SK-N-SH (cell line): ENCODE measurements around the gene SNF8.

Experiments
- EP300 ChIP-seq, 2 experiments: IDR thresholded peaks; 2 replicates each; pipeline versions ENCODE4 v1.4.0 to v1.6.1; 2012; ENCODE audit warnings: borderline replicate concordance in 1 of 2, low read depth in 1 of 2, low read length in 1 of 2
- MXI1 ChIP-seq: IDR thresholded peaks from 2 replicates; pipeline ENCODE4 v1.6.1; 2012; ENCODE audit warnings: mild to moderate bottlenecking, low read depth, low read length, improper control_type of control experiment
- POLR2AphosphoS5 ChIP-seq: IDR thresholded peaks from 2 replicates; pipeline ENCODE4 v1.6.1; 2012; ENCODE audit warnings: low read depth, low read length
- RAD21 ChIP-seq: IDR thresholded peaks from 2 replicates; pipeline ENCODE4 v1.6.1; 2012; ENCODE audit warnings: mild to moderate bottlenecking, low read length
- TAF1 ChIP-seq: IDR thresholded peaks from 2 replicates; pipeline ENCODE4 v1.6.1; 2012; ENCODE audit warnings: low read depth, mild to moderate bottlenecking, low read length, moderate library complexity, borderline replicate concordance
- TCF12 ChIP-seq: IDR thresholded peaks from 2 replicates; pipeline ENCODE4 v1.4.0; 2012
- YY1 ChIP-seq: IDR thresholded peaks from 2 replicates; pipeline ENCODE4 v1.4.0; 2012; ENCODE audit warnings: low read depth, mild to moderate bottlenecking
- TF ChIP-seq, protein P1 (sequence below): fragments of 200-600 bp; sonication (generic); IDR thresholded peaks from 2 replicates; pipeline ENCODE4 v1.6.1; 2017; ENCODE audit warnings: antibody characterized with exemption, mild to moderate bottlenecking, moderate library complexity
- TF ChIP-seq, protein P2 (sequence below): IDR thresholded peaks from 2 replicates; pipeline ENCODE4 v1.4.0; 2012; ENCODE audit warnings: low read depth, borderline replicate concordance
- TF ChIP-seq, protein P3 (sequence below): IDR thresholded peaks from 2 replicates; pipeline ENCODE4 v1.4.0; 2012; ENCODE audit warnings: low read depth
- TF ChIP-seq, protein P4 (sequence below): IDR thresholded peaks from 2 replicates; pipeline ENCODE4 v1.4.0; 2012; ENCODE audit warnings: low read depth, borderline replicate concordance
- TF ChIP-seq, protein P5 (sequence below): fragments of 150-350 bp; IDR thresholded peaks from 2 replicates; pipeline ENCODE4 v1.6.1; 2017; ENCODE audit warnings: antibody characterized with exemption, low read length, low read depth, borderline replicate concordance

DNA sequence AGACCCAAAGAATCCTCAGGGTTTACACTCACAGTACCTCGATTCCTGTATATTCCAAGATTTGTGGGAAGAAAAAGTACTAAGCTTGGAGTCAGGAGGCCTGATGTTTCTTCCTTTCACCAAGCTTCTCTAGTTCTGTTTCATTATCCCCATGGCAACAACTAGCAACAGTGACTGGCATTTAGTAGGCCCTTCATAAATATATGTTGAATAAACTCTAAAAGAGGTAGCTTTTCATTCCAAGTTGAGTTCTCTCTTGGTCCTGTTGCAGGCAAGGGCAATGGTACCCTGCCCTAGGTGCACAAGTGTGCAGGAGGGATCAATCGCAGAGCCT, 37.0 kb downstream of the SNF8 start:
- TF ChIP-seq, protein P1, sequence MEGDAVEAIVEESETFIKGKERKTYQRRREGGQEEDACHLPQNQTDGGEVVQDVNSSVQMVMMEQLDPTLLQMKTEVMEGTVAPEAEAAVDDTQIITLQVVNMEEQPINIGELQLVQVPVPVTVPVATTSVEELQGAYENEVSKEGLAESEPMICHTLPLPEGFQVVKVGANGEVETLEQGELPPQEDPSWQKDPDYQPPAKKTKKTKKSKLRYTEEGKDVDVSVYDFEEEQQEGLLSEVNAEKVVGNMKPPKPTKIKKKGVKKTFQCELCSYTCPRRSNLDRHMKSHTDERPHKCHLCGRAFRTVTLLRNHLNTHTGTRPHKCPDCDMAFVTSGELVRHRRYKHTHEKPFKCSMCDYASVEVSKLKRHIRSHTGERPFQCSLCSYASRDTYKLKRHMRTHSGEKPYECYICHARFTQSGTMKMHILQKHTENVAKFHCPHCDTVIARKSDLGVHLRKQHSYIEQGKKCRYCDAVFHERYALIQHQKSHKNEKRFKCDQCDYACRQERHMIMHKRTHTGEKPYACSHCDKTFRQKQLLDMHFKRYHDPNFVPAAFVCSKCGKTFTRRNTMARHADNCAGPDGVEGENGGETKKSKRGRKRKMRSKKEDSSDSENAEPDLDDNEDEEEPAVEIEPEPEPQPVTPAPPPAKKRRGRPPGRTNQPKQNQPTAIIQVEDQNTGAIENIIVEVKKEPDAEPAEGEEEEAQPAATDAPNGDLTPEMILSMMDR = no peak
- TF ChIP-seq, protein P2, sequence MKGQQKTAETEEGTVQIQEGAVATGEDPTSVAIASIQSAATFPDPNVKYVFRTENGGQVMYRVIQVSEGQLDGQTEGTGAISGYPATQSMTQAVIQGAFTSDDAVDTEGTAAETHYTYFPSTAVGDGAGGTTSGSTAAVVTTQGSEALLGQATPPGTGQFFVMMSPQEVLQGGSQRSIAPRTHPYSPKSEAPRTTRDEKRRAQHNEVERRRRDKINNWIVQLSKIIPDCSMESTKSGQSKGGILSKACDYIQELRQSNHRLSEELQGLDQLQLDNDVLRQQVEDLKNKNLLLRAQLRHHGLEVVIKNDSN = no peak
- TF ChIP-seq, protein P3, sequence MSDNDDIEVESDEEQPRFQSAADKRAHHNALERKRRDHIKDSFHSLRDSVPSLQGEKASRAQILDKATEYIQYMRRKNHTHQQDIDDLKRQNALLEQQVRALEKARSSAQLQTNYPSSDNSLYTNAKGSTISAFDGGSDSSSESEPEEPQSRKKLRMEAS = no peak
- TF ChIP-seq POLR2AphosphoS5 = no peak
- TF ChIP-seq EP300 (IDR thresholded peaks at IDR 0.05; ENCODE audit: borderline replicate concordance in 1 of 2, low read depth in 1 of 2, low read length in 1 of 2) = no peak
- no peak for TF ChIP-seq TCF12
- no peak for TF ChIP-seq YY1
- TF ChIP-seq MXI1 = no peak
- TF ChIP-seq, protein P4, sequence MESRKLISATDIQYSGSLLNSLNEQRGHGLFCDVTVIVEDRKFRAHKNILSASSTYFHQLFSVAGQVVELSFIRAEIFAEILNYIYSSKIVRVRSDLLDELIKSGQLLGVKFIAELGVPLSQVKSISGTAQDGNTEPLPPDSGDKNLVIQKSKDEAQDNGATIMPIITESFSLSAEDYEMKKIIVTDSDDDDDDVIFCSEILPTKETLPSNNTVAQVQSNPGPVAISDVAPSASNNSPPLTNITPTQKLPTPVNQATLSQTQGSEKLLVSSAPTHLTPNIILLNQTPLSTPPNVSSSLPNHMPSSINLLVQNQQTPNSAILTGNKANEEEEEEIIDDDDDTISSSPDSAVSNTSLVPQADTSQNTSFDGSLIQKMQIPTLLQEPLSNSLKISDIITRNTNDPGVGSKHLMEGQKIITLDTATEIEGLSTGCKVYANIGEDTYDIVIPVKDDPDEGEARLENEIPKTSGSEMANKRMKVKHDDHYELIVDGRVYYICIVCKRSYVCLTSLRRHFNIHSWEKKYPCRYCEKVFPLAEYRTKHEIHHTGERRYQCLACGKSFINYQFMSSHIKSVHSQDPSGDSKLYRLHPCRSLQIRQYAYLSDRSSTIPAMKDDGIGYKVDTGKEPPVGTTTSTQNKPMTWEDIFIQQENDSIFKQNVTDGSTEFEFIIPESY = no peak
- TF ChIP-seq, protein P5, sequence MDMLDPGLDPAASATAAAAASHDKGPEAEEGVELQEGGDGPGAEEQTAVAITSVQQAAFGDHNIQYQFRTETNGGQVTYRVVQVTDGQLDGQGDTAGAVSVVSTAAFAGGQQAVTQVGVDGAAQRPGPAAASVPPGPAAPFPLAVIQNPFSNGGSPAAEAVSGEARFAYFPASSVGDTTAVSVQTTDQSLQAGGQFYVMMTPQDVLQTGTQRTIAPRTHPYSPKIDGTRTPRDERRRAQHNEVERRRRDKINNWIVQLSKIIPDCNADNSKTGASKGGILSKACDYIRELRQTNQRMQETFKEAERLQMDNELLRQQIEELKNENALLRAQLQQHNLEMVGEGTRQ = no peak
- TF ChIP-seq RAD21 = no peak
- TF ChIP-seq TAF1 = no peak
